EH (cell line): Measurements from ENCODE around the gene CA9.

Experiments
- DNase-seq: peaks from one replicate; pipeline ENCODE4 v3.0.0-alpha.2; 2015; ENCODE audit warnings: low read depth

CA9 gene

GRCh38 chr9:35675732-35676392 lies 2.1 kb downstream of the CA9 start:
- no peak for DNase-seq

- DNase-seq = no peak
Measured at GRCh38 chr9:35679091-35679490, 5.4 kb downstream of the CA9 start.

- peak; percentile 67 for DNase-seq
Measured at GRCh38 chr9:35679766-35680330, 6.1 kb downstream of the CA9 start.

GRCh38 chr9:35680331-35681105 lies 6.8 kb downstream of the CA9 start:
- peak; percentile 81 for DNase-seq

- peak; percentile 61 for DNase-seq
Measured at GRCh38 chr9:35681341-35682002, 7.7 kb downstream of the CA9 start.

GRCh38 chr9:35682051-35682450 lies 8.3 kb downstream of the CA9 start:
- peak; percentile 48 for DNase-seq

GRCh38 chr9:35682520-35683315 lies 9.0 kb downstream of the CA9 start:
- no peak for DNase-seq

- no peak for DNase-seq
Measured at GRCh38 chr9:35683323-35683722, 9.6 kb downstream of the CA9 start.

- no peak for DNase-seq
Measured at GRCh38 chr9:35684921-35685320, 11.2 kb downstream of the CA9 start.

GRCh38 chr9:35685506-35685905 lies 11.8 kb downstream of the CA9 start:
- DNase-seq = no peak

GRCh38 chr9:35686222-35687203 lies 12.8 kb downstream of the CA9 start:
- peak; percentile 68 for DNase-seq

GRCh38 chr9:35687306-35687705 lies 13.6 kb downstream of the CA9 start:
- no peak for DNase-seq

- DNase-seq = no peak
Measured at GRCh38 chr9:35687972-35688557, 14.3 kb downstream of the CA9 start.

GRCh38 chr9:35688558-35689541 lies 15.1 kb downstream of the CA9 start:
- DNase-seq = peak; percentile 77

- peak; percentile 96 for DNase-seq
Measured at GRCh38 chr9:35689542-35690293, 16.0 kb downstream of the CA9 start, which contains the start of gene TPM2. Gene TPM2, minus strand, starts transcription at chr9:35689925. Its CDS starts 108 bp downstream, at chr9:35689817.

GRCh38 chr9:35690294-35690613 lies 16.5 kb downstream of the CA9 start:
- no peak for DNase-seq

- peak; percentile 94 for DNase-seq
Measured at GRCh38 chr9:35690614-35691333, 17.0 kb downstream of the CA9 start.

GRCh38 chr9:35691334-35691650 lies 17.6 kb downstream of the CA9 start:
- DNase-seq = no peak
